ENCODE data around the gene TLCD3B. TPM values are rescaled to one million over a fixed set of nuclear protein-coding genes. Genes with fewer than 3 reads are reported as not detected.
"Not testable (repeated sequence)": the region's sequence is repeated elsewhere in the genome, so short reads cannot be mapped to it uniquely, and the experiment has no call there.

TLCD3B gene
- total RNA-seq, 1 donor from 2014 or later: not detected

DNA sequence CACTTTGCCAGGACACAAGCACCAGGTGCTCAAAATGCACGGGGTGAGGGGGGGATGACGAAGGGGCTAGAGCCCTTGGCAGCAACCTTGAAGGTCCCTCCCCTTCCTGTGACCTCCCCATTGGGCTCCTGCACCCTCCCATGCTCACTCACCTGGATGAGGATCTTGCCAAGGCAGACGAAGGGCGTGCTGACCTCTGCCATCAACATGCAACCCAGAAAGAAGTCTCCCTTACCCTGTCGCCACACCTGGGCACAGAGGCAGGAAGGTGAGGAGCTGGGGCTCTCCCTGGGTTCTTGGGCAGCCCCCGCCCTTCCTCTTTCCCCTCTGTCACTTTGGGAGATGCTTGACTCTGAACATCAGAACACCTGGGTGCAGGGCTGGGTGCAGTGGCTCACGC lies 5.5 kb downstream of the TLCD3B start:
- no peak for DNase-seq (ENCODE audit: low spot score)

- no peak for DNase-seq (ENCODE audit: low spot score)
These were observed 5.9 kb downstream of the TLCD3B start for GRCh38 chr16:30025156-30025555.

GRCh38 chr16:30024451-30024850 lies 6.6 kb downstream of the TLCD3B start:
- DNase-seq (ENCODE audit: low spot score): no peak

GRCh38 chr16:30023586-30023985 lies 7.5 kb downstream of the TLCD3B start:
- no peak for DNase-seq (ENCODE audit: low spot score)

GRCh38 chr16:30022887-30023286 lies 8.2 kb downstream of the TLCD3B start, which contains the start of gene C16orf92:
Gene C16orf92 (plus strand): TSS chr16:30023198. CDS start chr16:30023341, 143 bp downstream.
- DNase-seq (ENCODE audit: low spot score): no peak

- DNase-seq (ENCODE audit: low spot score): no peak
These were observed 12.3 kb downstream of the TLCD3B start for GRCh38 chr16:30018731-30019158.

DNA sequence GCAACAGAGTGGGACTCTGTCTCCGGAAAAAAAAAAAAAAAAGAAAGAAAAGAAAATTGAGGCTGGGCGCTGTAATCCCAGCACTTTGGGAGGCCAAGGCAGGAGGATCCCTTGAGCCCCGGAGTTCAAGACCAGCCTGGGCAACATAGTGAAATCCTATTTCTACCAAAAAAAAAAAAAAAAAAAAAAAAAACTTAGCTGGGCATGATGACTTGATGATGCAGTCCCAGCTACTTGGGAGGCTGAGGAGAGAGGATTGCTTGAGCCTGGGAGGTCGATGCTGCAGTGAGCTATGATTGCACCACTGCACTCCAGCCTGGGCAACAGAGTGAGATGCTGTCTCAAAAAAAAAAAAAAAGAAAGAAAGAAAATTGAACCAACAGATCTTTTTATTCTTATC lies 13.1 kb downstream of the TLCD3B start:
- not testable (repeated sequence) for DNase-seq (ENCODE audit: low spot score)

GRCh38 chr16:30017277-30017656 lies 13.8 kb downstream of the TLCD3B start:
- DNase-seq (ENCODE audit: low spot score): no peak

GRCh38 chr16:30016555-30017276 lies 14.4 kb downstream of the TLCD3B start:
- DNase-seq (ENCODE audit: low spot score): no peak

DNA sequence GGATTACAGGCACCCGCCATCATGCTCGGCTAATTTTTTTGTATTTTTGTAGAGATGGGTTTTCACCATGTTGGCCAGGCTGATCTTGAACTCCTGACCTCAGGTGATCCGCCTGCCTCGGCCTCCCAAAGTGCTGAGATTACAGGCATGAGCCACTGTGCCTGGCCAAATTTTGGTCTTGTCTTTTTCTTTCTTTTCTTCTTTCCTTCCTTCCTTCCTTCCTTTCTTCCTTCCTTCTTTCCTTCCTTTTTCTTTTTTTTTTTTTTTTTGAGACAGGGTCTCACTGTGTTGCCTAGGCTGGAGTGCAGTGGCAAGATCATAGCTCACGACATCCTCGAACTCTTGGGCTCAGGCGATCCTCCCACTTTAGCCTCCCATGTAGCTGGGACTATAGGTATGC lies 15.6 kb downstream of the TLCD3B start:
- DNase-seq (ENCODE audit: low spot score): not testable (repeated sequence)

GRCh38 chr16:30012598-30012997 lies 18.5 kb downstream of the TLCD3B start:
- DNase-seq (ENCODE audit: low spot score): not testable (repeated sequence)

DNA sequence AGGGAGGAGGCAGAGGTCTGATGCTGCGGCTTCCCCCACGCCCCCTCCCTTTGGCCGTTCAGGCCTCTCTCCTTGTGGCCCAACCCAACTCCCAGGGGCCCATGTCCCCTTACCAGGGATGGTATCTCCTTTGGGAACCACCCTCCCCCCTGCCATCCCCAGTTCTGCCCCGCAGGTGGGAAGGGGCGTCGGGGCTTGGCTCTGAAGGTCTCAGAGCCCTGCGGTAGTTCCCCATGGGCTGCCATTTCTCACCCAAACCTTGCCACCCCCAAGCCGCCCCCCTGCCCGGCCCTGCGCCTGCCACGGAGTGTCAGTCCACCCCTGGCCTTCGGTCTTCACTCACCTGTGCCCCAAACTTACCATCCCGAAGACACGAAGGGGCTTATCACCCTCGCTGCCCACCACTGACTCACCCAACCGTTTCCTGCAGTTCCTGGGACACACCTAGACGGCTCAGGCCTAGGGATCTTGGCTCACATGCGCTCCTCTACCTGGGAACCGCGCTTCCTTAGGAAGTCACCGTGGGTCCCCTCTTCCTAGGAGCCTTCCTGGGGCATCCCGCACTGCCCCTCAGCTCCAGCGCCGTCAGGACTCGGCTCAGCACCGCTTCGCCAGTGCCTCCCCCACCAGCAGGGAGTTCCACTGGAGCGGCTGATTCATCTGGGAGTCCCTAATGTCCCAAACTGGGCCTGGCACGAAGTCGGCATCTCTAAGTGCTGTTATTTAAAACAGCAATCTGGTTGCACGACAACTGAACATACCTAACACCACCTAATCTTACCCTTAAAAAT lies 19.2 kb downstream of the TLCD3B start:
- DNase-seq (ENCODE audit: low spot score): no peak

- no peak for DNase-seq (ENCODE audit: low spot score)
These were observed 20.0 kb downstream of the TLCD3B start, which contains the start of gene DOC2A for GRCh38 chr16:30010844-30011713. Gene DOC2A (minus strand): TSS chr16:30011027. CDS start chr16:30010222, 805 bp downstream.

DNA sequence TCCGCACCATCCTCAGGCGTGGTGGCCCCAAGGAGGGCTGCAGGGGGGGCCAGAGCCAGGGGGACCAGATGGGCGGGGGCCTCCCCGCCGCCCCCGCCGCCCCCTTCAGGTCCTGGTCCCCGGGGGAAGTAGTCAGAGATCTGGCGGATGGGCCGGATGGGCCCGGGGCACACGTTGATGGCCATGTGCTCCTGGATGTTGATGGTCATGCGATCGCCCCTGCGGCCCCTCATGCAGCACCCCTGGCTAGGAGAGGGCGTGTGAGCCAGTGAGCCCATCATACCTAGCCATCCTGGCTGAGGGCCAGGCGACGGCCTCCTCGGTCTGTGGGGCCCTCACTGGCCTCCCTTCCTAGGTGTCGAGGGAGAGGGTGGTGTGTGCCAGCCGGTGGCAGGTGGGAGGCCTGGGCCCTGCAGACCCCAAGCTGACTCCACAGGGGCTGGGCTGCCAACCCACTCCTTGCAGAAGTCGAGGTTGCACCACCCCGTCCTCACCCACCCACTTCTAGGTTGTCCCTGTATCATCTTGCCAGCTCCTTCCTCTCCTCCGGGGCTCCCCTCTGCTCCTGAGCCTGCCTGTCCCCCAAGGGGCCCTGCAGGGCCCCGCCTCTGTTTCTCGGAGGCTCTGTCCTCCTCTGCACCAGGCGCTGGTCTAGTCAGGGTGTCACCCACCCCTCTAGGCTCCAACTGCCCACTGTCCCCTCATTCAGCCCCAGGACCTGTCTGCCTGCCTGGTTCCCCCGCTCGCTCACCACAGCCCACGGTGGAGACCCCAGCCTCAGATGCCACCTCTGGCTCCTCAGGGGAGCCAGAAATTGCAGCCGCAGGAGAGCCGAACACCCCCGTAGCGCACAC lies 20.9 kb downstream of the TLCD3B start:
- DNase-seq (ENCODE audit: low spot score): no peak

DNA sequence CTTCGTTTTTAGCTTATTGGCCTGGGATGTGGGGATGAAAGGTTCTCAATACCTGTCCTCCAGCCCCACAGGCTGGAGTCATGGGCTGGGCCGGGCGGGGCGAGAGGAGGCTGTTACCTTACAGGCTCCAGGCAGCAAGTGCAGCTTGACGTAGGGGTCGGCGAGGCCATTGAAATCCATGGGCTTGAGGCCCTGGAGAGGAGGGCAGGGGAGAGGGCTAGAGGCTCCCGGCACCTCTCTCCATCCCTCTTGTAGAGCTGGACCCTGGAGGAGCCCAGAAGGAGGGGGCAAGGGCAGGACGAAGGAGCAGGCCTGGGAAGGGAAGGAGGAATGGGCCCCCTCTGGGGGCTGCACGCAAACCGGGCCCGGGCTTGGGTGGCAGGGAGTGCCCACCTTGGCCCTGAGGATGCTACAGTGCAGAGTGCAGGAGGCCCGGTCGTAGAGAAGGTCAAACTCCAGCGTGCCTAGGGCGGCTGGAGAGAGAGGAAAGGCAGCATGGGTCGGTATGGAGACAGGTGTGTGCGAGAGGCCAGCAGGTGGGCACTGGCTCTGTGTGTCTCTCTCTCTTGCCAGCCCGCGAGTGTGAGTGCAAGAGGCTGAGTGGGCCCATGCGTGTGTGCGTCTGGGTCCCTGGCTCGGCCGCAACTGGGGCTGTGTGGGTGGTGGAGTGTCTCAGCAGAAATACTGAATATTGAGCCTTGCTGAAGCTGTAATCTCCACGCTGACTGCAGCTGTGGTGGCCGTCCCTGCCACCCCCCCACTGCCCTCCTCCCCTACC lies 21.8 kb downstream of the TLCD3B start:
- DNase-seq (ENCODE audit: low spot score): no peak

- DNase-seq (ENCODE audit: low spot score): no peak
These were observed 23.6 kb downstream of the TLCD3B start for GRCh38 chr16:30007378-30007895.

DNA sequence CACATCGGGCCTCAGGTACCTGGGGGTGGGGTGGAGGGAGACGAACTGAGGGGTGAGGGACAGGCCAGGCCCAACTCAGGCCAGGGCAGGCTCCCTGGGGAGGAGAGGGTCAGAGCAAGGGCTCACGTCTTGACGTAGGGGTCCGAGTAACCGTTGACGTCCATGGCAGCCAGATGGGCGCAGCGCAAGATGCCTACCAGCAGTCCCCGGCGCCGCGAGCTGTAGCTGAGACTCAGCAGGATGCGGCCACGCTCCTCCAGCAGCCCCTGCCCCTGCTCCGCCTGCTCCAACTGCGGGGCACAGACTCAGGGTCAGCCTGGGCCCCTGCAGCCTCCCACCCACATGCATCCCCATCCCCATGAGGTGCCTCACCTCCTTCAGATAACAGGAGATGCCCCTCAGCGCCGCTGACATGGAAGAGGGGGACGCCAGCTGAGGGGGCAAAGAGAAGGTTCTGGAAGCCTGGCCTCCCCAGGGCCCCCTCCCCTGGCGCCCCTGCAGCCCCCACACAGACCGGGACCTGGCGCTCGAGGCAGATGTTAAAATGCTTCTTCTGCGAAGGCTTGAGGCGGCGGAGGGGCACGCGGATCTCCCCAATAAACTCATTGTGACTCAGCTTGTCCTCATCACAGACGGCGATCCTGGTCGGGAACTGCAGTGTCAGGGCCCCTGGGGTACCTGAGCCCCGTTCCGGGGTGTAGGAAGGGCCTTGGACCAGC lies 24.3 kb downstream of the TLCD3B start:
- DNase-seq (ENCODE audit: low spot score): no peak

DNA sequence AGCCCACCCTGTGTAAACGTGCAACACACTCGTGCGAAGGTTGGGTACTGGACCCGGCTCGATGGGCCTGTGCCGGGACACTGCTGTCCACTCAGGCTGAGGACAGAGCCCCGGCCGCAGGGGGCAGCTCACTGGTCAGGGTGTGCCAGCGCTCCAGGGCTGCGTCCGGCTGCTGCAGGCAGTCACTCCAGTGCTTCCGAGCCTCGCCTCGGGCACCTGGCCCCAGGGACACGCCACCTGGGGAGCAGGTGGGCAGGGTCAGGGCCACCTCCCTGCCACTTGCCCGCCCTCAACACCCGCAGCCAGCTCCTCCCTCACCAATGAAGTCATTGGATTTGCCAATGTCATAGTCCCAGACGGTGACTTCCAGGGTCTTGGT lies 25.0 kb downstream of the TLCD3B start:
- DNase-seq (ENCODE audit: low spot score): no peak

DNA sequence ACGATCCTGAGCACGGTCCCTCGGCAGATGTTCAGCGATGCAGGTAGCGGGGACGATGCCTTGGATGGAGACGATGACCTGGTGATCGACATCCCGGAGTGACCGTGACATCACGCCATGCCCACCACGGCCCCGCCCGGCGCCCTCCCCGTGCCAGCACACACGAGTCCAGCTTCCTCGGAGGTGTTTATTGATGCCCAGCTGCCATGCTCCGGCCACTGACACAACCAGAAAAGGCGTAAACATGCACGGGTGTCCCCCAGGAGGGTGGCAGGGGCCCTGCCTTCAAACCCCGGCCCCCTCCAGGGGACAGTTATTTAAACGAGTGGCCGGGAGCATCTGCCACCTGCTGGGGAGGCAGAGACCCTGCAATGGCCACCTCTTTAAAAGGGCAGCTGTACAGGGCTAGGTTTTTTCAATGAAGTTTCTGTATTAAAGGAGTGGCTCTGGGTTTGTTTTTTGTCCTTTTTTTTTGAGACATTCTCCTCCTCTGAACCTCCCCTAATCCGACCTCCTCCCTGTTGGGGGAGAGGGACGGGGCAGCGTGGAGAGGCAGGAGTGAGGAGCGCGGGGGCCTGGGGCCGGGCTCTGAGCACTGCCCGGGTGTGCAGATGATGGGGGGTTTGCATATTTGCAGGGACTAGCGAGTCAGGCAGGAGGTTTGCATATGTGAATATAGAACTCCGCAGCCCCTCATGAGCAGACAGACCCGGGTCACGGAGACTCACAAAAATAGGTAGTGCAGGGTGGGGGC lies 25.6 kb downstream of the TLCD3B start:
- DNase-seq (ENCODE audit: low spot score): no peak

All from mucosa of gallbladder (tissue), 1 donor.